Suprapubic skin (tissue), 4 donors: Measurements from ENCODE around the gene NCAPH2. TPM values are rescaled to one million over a fixed set of nuclear protein-coding genes. Genes with fewer than 3 reads are reported as not detected.
"Not testable (repeated sequence)": the region's sequence is repeated elsewhere in the genome, so short reads cannot be mapped to it uniquely, and the experiment has no call there.

ENCODE experiments used
- DNase-seq, 2 donors: peaks; one replicate each; pipeline ENCODE4 v3.0.0-alpha.2; 2019; ENCODE audit warnings: low spot score in 2 of 2
- H3K27ac ChIP-seq: fragments of 200-600 bp; sonication (generic); one replicate; pipeline ENCODE4 v1.5.1; 2019
- H3K27me3 ChIP-seq: fragments of 200-600 bp; sonication (generic); one replicate; pipeline ENCODE4 v1.5.1; 2019
- H3K36me3 ChIP-seq: fragments of 200-600 bp; sonication (generic); one replicate; pipeline ENCODE4 v1.5.1; 2019
- H3K4me1 ChIP-seq: fragments of 200-600 bp; sonication (generic); one replicate; pipeline ENCODE4 v1.5.1; 2019
- H3K4me3 ChIP-seq: fragments of 200-600 bp; sonication (generic); one replicate; pipeline ENCODE4 v1.5.1; 2019; ENCODE audit warnings: mild to moderate bottlenecking
- H3K9me3 ChIP-seq: fragments of 200-600 bp; sonication (generic); one replicate; pipeline ENCODE4 v1.5.1; 2019
- EP300 ChIP-seq: sonication (generic); formaldehyde crosslinking; IDR thresholded peaks from one replicate; pipeline ENCODE4 v1.6.1; 2017; ENCODE audit warnings: antibody characterized with exemption
- POLR2A ChIP-seq, 2 donors: fragments of 450-650 bp; IDR thresholded peaks; one replicate each; pipeline ENCODE4 v1.6.1; 2017; ENCODE audit warnings: antibody characterized with exemption in 2 of 2, mild to moderate bottlenecking in 2 of 2, moderate library complexity in 2 of 2
- POLR2AphosphoS5 ChIP-seq, 3 donors: sonication (generic); formaldehyde crosslinking; IDR thresholded peaks; one replicate each; pipeline ENCODE4 v1.6.1; 2017; ENCODE audit warnings: antibody characterized with exemption in 3 of 3
- WGBS: methylation state at CpG from one replicate; pipeline ENCODE4 v1.1.5; 2018; 5-methylcytosine and 5-hydroxymethylcytosine counted together
- total RNA-seq, 4 donors: library from RNA; depleted of rRNA; stranded (reverse); fragments of >200 nt; gene quantifications; one replicate each; pipeline ENCODE4 v1.1.0, GENCODE V29; 2016
- TF ChIP-seq, protein P1 (sequence below), 2 donors: fragments of 200-600 bp in 1 of 2; fragments of 450-650 bp in 1 of 2; sonication (generic) in 1 of 2; IDR thresholded peaks; one replicate each; pipeline ENCODE4 v1.5.1; 2016 to 2019; ENCODE audit warnings: antibody characterized with exemption in 2 of 2, mild to moderate bottlenecking in 1 of 2, moderate library complexity in 1 of 2

The NCAPH2 gene
- total RNA-seq, 4 donors from 2014 or later, result 39.6 to 51.9 (median 50.0) TPM

DNA sequence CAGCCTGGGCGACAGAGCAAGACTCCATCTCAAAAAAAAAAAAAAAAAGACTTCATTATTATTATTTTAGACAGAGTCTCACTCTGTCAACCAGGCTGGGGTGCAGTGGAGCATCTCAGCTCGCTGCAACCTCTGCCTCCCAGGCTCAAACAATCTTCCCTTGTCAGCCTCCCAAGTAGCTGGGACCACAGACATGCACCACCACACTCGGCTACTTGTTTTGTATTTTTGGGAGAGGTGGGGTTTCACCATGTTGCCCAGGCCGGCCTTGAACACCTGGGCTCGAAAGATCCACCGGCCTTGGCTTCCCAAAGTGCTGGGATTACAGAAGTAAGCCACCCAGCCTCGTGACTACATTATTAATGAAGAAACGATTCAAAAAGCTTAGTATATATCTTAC is 27.1 kb downstream of the NCAPH2 start:
- no peak for TF ChIP-seq POLR2A (IDR thresholded peaks at IDR 0.05)
- TF ChIP-seq EP300, result no peak
- TF ChIP-seq POLR2AphosphoS5 (IDR thresholded peaks at IDR 0.05), result no peak
- TF ChIP-seq, protein P1, sequence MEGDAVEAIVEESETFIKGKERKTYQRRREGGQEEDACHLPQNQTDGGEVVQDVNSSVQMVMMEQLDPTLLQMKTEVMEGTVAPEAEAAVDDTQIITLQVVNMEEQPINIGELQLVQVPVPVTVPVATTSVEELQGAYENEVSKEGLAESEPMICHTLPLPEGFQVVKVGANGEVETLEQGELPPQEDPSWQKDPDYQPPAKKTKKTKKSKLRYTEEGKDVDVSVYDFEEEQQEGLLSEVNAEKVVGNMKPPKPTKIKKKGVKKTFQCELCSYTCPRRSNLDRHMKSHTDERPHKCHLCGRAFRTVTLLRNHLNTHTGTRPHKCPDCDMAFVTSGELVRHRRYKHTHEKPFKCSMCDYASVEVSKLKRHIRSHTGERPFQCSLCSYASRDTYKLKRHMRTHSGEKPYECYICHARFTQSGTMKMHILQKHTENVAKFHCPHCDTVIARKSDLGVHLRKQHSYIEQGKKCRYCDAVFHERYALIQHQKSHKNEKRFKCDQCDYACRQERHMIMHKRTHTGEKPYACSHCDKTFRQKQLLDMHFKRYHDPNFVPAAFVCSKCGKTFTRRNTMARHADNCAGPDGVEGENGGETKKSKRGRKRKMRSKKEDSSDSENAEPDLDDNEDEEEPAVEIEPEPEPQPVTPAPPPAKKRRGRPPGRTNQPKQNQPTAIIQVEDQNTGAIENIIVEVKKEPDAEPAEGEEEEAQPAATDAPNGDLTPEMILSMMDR (IDR thresholded peaks at IDR 0.05), result no peak
- no peak overlapping the region for H3K4me3 ChIP-seq
- H3K36me3 ChIP-seq, result no peaks in the 10 kb centered on the region
- H3K27ac ChIP-seq, result no peak overlapping the region
- DNase-seq, result no peak
- no peaks in the 10 kb centered on the region for H3K9me3 ChIP-seq
- no peaks in the 10 kb centered on the region for H3K27me3 ChIP-seq
- WGBS, result 88% methylated on average over 8 of the region's 8 CpGs
- H3K4me1 ChIP-seq, result peaks cover 68% of the 10 kb centered on the region

DNA sequence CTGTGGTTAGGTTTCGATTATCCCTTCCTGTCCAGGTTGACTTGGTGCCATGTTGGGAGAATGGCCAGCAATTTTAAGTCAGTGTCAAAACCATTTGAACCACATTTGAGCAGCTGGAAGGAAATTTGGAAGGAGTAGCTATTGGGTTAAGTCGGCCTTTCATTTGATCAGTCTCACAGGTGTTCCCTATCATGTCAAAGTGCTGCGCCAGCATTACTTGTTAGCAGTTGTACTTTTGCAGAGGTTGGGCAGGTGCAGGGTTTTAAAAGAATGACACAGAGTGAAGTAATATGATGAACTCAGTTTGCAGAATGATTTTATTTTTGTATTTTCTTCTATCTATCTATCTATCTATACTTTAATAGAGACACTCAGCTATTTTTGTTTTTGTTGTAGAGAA is 28.2 kb downstream of the NCAPH2 start:
- TF ChIP-seq POLR2AphosphoS5 (IDR thresholded peaks at IDR 0.05) (no peak), POLR2A (IDR thresholded peaks at IDR 0.05) (no peak), EP300 (no peak)
- TF ChIP-seq, protein P1 (IDR thresholded peaks at IDR 0.05), result no peak
- WGBS, result 70% methylated on average over 3 of the region's 3 CpGs
- H3K27me3 ChIP-seq, result no peaks in the 10 kb centered on the region
- no peaks in the 10 kb centered on the region for H3K9me3 ChIP-seq
- no peak overlapping the region for H3K27ac ChIP-seq
- peaks cover 67% of the 10 kb centered on the region for H3K4me1 ChIP-seq
- no peak for DNase-seq
- H3K36me3 ChIP-seq, result no peaks in the 10 kb centered on the region
- no peak overlapping the region for H3K4me3 ChIP-seq

DNA sequence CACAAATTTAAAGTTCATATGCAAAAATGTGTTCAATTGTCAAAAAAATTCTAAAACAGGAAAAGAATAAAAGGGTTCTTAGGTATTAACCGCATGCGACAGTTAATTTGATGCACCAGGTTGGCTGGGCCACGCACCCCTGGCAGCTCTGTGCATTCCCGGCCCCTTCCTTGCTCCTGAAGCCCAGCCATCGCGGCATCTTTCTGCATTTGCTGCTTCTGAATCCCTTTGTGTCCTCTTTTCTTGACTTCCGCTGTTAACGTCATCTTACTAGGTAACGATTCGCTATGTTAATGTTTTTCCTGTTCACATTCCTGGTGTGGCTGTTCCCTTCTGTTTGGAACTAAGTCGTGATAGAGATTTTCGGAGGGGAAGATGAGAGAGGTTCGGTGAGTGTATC is 29.7 kb downstream of the NCAPH2 start:
- H3K36me3 ChIP-seq, result no peaks in the 10 kb centered on the region
- H3K9me3 ChIP-seq, result no peaks in the 10 kb centered on the region
- peaks cover 60% of the 10 kb centered on the region for H3K4me1 ChIP-seq
- no peaks in the 10 kb centered on the region for H3K27me3 ChIP-seq
- TF ChIP-seq, protein P1 (IDR thresholded peaks at IDR 0.05), result no peak
- TF ChIP-seq POLR2A (IDR thresholded peaks at IDR 0.05) (no peak), EP300 (no peak), POLR2AphosphoS5 (IDR thresholded peaks at IDR 0.05) (no peak)
- WGBS, result 90% methylated on average over 13 of the region's 13 CpGs
- DNase-seq, result no peak
- no peak overlapping the region for H3K4me3 ChIP-seq
- H3K27ac ChIP-seq, result peak overlapping the region; percentile 96

DNA sequence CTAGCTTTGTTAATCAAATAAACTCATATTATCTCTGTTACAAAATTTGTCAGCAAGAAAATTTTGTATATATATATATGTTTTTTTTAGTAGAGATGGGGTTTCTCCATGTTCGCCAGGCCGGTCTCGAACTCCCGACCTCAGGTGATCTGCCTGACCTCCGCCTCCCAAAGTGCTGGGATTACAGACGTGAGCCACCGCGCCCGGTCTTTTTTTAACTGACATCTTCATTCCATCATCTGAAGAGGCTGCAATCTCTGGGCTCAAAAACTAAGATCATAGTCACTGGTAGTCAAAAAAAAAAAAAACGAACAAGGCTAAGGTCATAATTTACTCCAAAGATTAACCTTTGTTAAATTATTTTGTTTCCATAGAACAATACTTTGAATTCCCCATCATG is 32.4 kb downstream of the NCAPH2 start:
- Histone ChIP-seq H3K36me3 (no peaks in the 10 kb centered on the region), H3K27me3 (no peaks in the 10 kb centered on the region), H3K27ac (peak overlapping the region; percentile 96), H3K9me3 (no peaks in the 10 kb centered on the region), H3K4me3 (no peak overlapping the region), H3K4me1 (peaks cover 62% of the 10 kb centered on the region)
- no peak for DNase-seq
- TF ChIP-seq POLR2AphosphoS5 (IDR thresholded peaks at IDR 0.05) (no peak), EP300 (no peak)
- TF ChIP-seq, protein P1 (IDR thresholded peaks at IDR 0.05), result no peak
- WGBS, result 82% methylated on average over 10 of the region's 10 CpGs

DNA sequence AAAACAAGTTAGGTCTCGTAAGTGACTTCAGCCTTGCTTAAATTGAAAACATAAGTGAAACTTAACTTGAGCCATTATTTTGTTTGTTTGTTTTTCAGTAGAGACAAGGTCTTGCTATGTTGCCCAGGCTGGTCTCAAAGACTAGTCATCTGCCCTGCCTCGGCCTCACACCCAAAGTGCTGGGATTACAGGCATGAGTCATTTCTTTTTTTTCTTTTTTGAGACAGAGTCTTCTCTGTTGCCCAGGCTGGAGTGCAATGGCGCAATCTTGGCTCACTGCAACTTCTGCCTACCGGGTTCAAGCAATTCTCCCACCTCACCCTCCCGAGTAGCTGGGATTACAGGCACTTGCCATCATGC is 33.6 kb downstream of the NCAPH2 start:
- 29% methylated on average over 5 of the region's 5 CpGs for WGBS
- not testable (repeated sequence) for H3K4me3 ChIP-seq, H3K27me3 ChIP-seq, DNase-seq, H3K9me3 ChIP-seq, H3K36me3 ChIP-seq
- Histone ChIP-seq H3K4me1 (peaks cover 71% of the 10 kb centered on the region), H3K27ac (peak overlapping the region; percentile 96)

DNA sequence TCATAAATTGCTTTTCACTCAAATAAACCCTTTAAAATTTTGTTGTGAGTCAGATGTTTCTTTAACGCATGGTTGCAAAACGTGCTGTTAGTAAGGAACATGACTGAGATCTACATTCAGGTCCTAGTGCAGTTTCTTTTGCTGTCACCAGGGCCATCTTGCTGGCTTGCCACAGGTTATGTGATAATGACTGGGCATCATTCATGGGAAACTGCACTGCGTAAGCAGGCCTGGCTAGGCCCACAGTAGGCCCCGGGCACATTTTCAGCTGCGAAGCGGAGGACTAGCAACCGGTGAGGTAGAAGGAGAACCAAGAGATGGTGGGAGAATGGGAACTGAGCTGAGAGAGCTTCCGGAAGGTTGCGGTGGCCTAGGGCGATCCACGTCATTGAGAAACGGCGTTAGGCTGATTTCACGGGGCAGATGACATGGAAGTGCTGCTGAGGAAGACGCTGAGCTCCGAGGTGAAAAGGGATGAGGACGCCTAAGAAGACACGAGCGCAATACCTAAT is 34.4 kb downstream of the NCAPH2 start:
- no peak for DNase-seq
- Histone ChIP-seq H3K4me3 (no peak overlapping the region), H3K27me3 (peaks cover 15% of the 10 kb centered on the region), H3K27ac (peak overlapping the region; percentile 96), H3K36me3 (no peaks in the 10 kb centered on the region), H3K9me3 (no peaks in the 10 kb centered on the region), H3K4me1 (peaks cover 77% of the 10 kb centered on the region)
- WGBS, result 85% methylated on average over 19 of the region's 19 CpGs
- TF ChIP-seq POLR2A (IDR thresholded peaks at IDR 0.05) (no peak), POLR2AphosphoS5 (IDR thresholded peaks at IDR 0.05) (no peak), EP300 (no peak)
- TF ChIP-seq, protein P1 (IDR thresholded peaks at IDR 0.05), result no peak
